Measurements from ENCODE around the gene PLD6. TPM values are rescaled to one million over a fixed set of nuclear protein-coding genes. Genes with fewer than 3 reads are reported as not detected.

PLD6 gene
- total RNA-seq, 1 experiment from 2014 or later, result 1.2 TPM

DNA sequence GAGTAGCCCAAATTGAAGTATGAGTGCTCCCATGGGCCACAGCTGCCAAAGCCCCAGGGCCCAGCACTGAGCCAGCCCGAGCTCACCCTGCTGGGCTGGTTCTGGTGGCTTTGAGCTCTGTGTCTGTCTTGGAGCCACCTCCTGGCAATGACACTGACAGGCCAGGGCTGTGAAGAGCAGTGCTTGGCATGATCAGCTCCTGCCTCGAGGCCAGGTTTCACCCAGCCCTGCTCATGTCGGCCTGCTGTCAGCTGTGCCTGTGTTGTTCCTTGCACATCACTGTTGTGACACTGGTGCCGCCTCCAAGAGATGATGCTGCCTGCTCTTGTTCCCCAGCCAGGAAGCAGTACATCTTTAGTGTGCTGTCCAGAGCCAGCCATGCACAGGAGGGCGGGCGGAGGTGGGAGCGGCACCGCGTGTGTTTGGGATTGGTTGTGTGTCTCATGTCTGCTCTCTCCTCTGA is 26.0 kb downstream of the PLD6 start (continued):
- TF ChIP-seq, protein P1, sequence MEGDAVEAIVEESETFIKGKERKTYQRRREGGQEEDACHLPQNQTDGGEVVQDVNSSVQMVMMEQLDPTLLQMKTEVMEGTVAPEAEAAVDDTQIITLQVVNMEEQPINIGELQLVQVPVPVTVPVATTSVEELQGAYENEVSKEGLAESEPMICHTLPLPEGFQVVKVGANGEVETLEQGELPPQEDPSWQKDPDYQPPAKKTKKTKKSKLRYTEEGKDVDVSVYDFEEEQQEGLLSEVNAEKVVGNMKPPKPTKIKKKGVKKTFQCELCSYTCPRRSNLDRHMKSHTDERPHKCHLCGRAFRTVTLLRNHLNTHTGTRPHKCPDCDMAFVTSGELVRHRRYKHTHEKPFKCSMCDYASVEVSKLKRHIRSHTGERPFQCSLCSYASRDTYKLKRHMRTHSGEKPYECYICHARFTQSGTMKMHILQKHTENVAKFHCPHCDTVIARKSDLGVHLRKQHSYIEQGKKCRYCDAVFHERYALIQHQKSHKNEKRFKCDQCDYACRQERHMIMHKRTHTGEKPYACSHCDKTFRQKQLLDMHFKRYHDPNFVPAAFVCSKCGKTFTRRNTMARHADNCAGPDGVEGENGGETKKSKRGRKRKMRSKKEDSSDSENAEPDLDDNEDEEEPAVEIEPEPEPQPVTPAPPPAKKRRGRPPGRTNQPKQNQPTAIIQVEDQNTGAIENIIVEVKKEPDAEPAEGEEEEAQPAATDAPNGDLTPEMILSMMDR (IDR thresholded peaks at IDR 0.05), result no peak
- TF ChIP-seq, protein P2, sequence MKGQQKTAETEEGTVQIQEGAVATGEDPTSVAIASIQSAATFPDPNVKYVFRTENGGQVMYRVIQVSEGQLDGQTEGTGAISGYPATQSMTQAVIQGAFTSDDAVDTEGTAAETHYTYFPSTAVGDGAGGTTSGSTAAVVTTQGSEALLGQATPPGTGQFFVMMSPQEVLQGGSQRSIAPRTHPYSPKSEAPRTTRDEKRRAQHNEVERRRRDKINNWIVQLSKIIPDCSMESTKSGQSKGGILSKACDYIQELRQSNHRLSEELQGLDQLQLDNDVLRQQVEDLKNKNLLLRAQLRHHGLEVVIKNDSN (CRISPR knock-in tag; IDR thresholded peaks at IDR 0.05), result no peak
- TF ChIP-seq GTF2I (CRISPR knock-in tag; conservative IDR thresholded peaks at IDR 0.05), result no peak
- TF ChIP-seq, protein P3, sequence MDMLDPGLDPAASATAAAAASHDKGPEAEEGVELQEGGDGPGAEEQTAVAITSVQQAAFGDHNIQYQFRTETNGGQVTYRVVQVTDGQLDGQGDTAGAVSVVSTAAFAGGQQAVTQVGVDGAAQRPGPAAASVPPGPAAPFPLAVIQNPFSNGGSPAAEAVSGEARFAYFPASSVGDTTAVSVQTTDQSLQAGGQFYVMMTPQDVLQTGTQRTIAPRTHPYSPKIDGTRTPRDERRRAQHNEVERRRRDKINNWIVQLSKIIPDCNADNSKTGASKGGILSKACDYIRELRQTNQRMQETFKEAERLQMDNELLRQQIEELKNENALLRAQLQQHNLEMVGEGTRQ (CRISPR knock-in tag; IDR thresholded peaks at IDR 0.05), result no peak

DNA sequence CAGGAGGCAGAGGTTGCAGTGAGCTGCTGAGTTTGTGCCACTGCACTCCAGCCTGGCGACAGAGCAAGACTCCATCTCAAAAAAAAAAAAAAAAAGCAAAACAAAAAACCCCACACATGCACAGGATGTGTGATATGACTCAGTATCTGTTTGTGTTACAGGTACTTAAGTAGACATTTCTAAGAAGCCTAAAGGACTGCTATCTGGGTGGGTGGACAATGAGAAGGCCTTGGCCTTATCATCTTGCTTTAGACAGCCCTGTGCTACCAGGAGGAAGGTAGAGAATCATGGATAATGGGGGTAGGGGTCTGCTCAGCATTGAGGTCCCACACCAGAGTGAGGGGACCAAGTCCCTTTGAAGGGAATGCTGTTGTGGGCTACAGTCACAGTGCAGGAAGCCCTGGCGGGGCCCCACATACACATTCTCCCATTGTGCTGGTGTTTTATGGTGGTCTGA is 26.7 kb downstream of the PLD6 start:
- ChIA-PET POLR2A (no interaction called here), CTCF (interaction anchor here (0.8 kb wide), 1 partner anchor 37 kb away, joined by 3 read pairs; no protein-coding TSS in a partner anchor)
- peaks cover 46% of the 10 kb centered on the region for H3K36me3 Mint-ChIP-seq
- DNase-seq (ENCODE audit: low spot score), result no peak
- TF ChIP-seq ZNF219 (CRISPR knock-in tag; IDR thresholded peaks at IDR 0.05; ENCODE audit: borderline replicate concordance) (no peak), ZNF232 (CRISPR knock-in tag; IDR thresholded peaks at IDR 0.05) (no peak), JAZF1 (CRISPR knock-in tag; IDR thresholded peaks at IDR 0.05) (no peak)
- H3K27me3 Mint-ChIP-seq (ENCODE audit: low read depth), result no peaks in the 10 kb centered on the region
- no peak overlapping the region for H3K27ac Mint-ChIP-seq
- no peak overlapping the region for H3K4me3 Mint-ChIP-seq
- no peaks in the 10 kb centered on the region for H3K9me3 Mint-ChIP-seq
- ATAC-seq, result no peak
- 0 out of 2 replicates have a peak, but pooled peaks cover under 1% of the 10 kb centered on the region for H3K4me1 Mint-ChIP-seq

DNA sequence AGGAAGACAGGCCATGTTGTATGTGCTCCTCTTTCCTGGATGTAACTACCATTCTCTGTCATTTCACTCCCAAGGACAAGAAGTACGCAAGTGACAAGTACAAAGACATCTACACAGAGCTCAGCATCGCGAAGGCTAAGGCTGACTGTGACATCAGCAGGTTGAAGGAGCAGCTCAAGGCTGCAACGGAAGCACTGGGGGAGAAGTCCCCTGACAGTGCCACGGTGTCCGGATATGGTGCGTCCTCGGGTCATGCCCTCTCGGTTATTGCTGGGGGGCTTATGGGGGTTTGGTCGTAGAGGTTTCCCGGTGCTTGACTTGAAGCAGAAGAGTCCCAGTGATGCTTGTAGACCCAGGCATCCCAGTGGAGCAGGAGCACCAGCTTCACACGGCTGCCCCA is 29.0 kb downstream of the PLD6 start:
- H3K27ac Mint-ChIP-seq, result no peak overlapping the region
- no peak overlapping the region for H3K4me3 Mint-ChIP-seq
- 0 out of 2 replicates have a peak, but pooled peaks cover 3% of the 10 kb centered on the region for H3K4me1 Mint-ChIP-seq
- TF ChIP-seq TEAD4 (CRISPR knock-in tag; IDR thresholded peaks at IDR 0.05) (no peak), NR1H2 (CRISPR knock-in tag; IDR thresholded peaks at IDR 0.05) (no peak), ZNF416 (CRISPR knock-in tag; IDR thresholded peaks at IDR 0.05) (no peak), FOXK1 (CRISPR knock-in tag; IDR thresholded peaks at IDR 0.05) (no peak), JAZF1 (CRISPR knock-in tag; IDR thresholded peaks at IDR 0.05) (no peak), ZNF423 (CRISPR knock-in tag; IDR thresholded peaks at IDR 0.05) (no peak), IRF2 (CRISPR knock-in tag; IDR thresholded peaks at IDR 0.05; ENCODE audit: borderline replicate concordance, low read depth) (no peak), ZNF232 (CRISPR knock-in tag; IDR thresholded peaks at IDR 0.05) (no peak), ESRRA (CRISPR knock-in tag; IDR thresholded peaks at IDR 0.05; ENCODE audit: borderline replicate concordance) (no peak), SMAD4 (CRISPR knock-in tag; IDR thresholded peaks at IDR 0.05) (no peak), NFYB (CRISPR knock-in tag; conservative IDR thresholded peaks at IDR 0.05; ENCODE audit: low read depth) (no peak), NFATC4 (CRISPR knock-in tag; IDR thresholded peaks at IDR 0.05) (no peak), ELF4 (CRISPR knock-in tag; IDR thresholded peaks at IDR 0.05; ENCODE audit: low read depth) (no peak), SMAD3 (CRISPR knock-in tag; IDR thresholded peaks at IDR 0.05; ENCODE audit: borderline replicate concordance) (no peak)
- TF ChIP-seq, protein P4, sequence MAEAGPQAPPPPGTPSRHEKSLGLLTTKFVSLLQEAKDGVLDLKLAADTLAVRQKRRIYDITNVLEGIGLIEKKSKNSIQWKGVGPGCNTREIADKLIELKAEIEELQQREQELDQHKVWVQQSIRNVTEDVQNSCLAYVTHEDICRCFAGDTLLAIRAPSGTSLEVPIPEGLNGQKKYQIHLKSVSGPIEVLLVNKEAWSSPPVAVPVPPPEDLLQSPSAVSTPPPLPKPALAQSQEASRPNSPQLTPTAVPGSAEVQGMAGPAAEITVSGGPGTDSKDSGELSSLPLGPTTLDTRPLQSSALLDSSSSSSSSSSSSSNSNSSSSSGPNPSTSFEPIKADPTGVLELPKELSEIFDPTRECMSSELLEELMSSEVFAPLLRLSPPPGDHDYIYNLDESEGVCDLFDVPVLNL (CRISPR knock-in tag; IDR thresholded peaks at IDR 0.05; ENCODE audit: borderline replicate concordance, low read depth), result no peak
- TF ChIP-seq, protein P2 (CRISPR knock-in tag; IDR thresholded peaks at IDR 0.05), result no peak
- TF ChIP-seq, protein P5, sequence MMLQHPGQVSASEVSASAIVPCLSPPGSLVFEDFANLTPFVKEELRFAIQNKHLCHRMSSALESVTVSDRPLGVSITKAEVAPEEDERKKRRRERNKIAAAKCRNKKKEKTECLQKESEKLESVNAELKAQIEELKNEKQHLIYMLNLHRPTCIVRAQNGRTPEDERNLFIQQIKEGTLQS (CRISPR knock-in tag; conservative IDR thresholded peaks at IDR 0.05), result no peak
- TF ChIP-seq, protein P6, sequence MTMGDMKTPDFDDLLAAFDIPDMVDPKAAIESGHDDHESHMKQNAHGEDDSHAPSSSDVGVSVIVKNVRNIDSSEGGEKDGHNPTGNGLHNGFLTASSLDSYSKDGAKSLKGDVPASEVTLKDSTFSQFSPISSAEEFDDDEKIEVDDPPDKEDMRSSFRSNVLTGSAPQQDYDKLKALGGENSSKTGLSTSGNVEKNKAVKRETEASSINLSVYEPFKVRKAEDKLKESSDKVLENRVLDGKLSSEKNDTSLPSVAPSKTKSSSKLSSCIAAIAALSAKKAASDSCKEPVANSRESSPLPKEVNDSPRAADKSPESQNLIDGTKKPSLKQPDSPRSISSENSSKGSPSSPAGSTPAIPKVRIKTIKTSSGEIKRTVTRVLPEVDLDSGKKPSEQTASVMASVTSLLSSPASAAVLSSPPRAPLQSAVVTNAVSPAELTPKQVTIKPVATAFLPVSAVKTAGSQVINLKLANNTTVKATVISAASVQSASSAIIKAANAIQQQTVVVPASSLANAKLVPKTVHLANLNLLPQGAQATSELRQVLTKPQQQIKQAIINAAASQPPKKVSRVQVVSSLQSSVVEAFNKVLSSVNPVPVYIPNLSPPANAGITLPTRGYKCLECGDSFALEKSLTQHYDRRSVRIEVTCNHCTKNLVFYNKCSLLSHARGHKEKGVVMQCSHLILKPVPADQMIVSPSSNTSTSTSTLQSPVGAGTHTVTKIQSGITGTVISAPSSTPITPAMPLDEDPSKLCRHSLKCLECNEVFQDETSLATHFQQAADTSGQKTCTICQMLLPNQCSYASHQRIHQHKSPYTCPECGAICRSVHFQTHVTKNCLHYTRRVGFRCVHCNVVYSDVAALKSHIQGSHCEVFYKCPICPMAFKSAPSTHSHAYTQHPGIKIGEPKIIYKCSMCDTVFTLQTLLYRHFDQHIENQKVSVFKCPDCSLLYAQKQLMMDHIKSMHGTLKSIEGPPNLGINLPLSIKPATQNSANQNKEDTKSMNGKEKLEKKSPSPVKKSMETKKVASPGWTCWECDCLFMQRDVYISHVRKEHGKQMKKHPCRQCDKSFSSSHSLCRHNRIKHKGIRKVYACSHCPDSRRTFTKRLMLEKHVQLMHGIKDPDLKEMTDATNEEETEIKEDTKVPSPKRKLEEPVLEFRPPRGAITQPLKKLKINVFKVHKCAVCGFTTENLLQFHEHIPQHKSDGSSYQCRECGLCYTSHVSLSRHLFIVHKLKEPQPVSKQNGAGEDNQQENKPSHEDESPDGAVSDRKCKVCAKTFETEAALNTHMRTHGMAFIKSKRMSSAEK (CRISPR knock-in tag; IDR thresholded peaks at IDR 0.05; ENCODE audit: borderline replicate concordance), result no peak
- no peaks in the 10 kb centered on the region for H3K27me3 Mint-ChIP-seq (ENCODE audit: low read depth)
- no peak for ATAC-seq
- ChIA-PET POLR2A (no interaction called here), CTCF (interaction anchor here (1.0 to 1.7 kb wide), 2 partner anchors 35 to 176 kb away, joined by 3 to 8 read pairs; no protein-coding TSS in a partner anchor)
- H3K9me3 Mint-ChIP-seq, result no peaks in the 10 kb centered on the region
- H3K36me3 Mint-ChIP-seq, result peaks cover 50% of the 10 kb centered on the region
- no peak for DNase-seq (ENCODE audit: low spot score)

All from WTC11 (cell line).